Measurements from ENCODE around the gene EIF2AK3. TPM values are rescaled to one million over a fixed set of nuclear protein-coding genes. Genes with fewer than 3 reads are reported as not detected.

The EIF2AK3 gene
- total and polyA plus RNA-seq, 2 of the 13 experiments (the other 11 are each of a cell fraction or from before 2014, with no cell fraction given): 10.3 to 30.6 TPM

DNA sequence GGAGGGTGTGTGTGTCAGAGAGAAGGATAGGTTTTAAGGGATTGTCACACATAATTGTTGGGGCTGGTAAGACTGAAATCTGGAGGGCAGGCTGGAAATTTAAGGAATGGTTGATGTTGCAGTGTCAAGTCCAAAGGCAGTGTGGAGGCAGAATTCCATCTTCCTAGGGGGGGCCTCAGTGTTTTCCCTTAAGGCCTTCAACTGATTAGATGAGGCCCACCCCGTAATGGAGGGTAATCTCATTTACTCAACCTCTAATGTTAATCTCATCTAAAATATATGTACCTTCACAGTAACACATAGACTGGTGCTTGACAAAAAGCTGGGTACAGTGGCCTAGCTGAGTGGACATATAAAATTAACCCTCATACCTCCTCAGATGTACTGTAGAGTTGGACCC lies 33.4 kb upstream of the EIF2AK3 start:
- WGBS (ENCODE audit: low lambda C conversion rate): 70% methylated on average over 1 of the region's 1 CpG
- no peak for ATAC-seq
- CTCF ChIA-PET (ENCODE audit: low intra/inter-chr PET ratio, low total read pairs): no interaction called here

GRCh38 chr2:88659538-88659915 lies 32.3 kb upstream of the EIF2AK3 start:
- no TSS peak for BruUV-seq (replicated peaks)
- peak; percentile 87 for ATAC-seq
- H3K4me2 ChIP-seq (ENCODE audit: low read depth, low read length): peak overlapping the region; percentile 81
- POLR2A ChIA-PET: interaction anchor here (1.2 to 2.7 kb wide), 6 partner anchors 9 to 32 kb away, joined by 3 to 19 read pairs (median 4); partner anchors contain the start of gene EIF2AK3
- H3K4me1 ChIP-seq (ENCODE audit: insufficient read depth, low read length): peaks cover 36% of the 10 kb centered on the region
- DNase-seq (ENCODE audit: low spot score): peak; percentile 64
- H3K79me2 ChIP-seq (ENCODE audit: insufficient read depth, low read length): no peaks in the 10 kb centered on the region
- 6% methylated on average over 4 of the region's 4 CpGs for whole genome bisulfite sequencing (ENCODE audit: low lambda C conversion rate)
- H4K20me1 ChIP-seq (ENCODE audit: insufficient read depth, low read length): no peaks in the 10 kb centered on the region
- in situ Hi-C loops (cut with HindIII; ENCODE audit: extremely low pct_ligation_motif_present, low pct_unique_long_range_greater_than_20kb): no loop called here
- peak overlapping the region; percentile 32 to 47 (median 44) for H3K4me3 ChIP-seq (replicated peaks in 1 of 3; ENCODE audit: insufficient read depth in 1 of 3, low read depth in 2 of 3, low read length in 3 of 3)
- CTCF ChIA-PET (ENCODE audit: low intra/inter-chr PET ratio, low total read pairs): no interaction called here
- no peaks in the 10 kb centered on the region for H3K36me3 ChIP-seq (replicated peaks in 1 of 2; ENCODE audit: control insufficient read depth in 1 of 2, insufficient read depth in 2 of 2, low read length in 2 of 2)
- H3K27me3 ChIP-seq (ENCODE audit: control insufficient read depth in 1 of 2, insufficient read depth in 2 of 2, low read length in 2 of 2): no peaks in the 10 kb centered on the region
- peak overlapping the region; percentile 45; the same call in 1 of the 2 replicates for H3K9ac ChIP-seq (ENCODE audit: insufficient read depth, low read depth, low read length)
- peak overlapping the region; percentile 93 for H2AFZ ChIP-seq (ENCODE audit: low read length)
- peak; percentile 46 for FAIRE-seq
- H3K27ac ChIP-seq (ENCODE audit: extremely low read length, insufficient read depth, low read length): no peak overlapping the region
- intact Hi-C loops (cut with micrococcal nuclease; ENCODE audit: unreplicated experiment): loop anchor here (1.0 kb wide), 2 partner anchors 8 to 32 kb away; partner anchors contain the start of gene EIF2AK3
- no peaks in the 10 kb centered on the region for H3K9me3 ChIP-seq (ENCODE audit: low read length)
- TF ChIP-seq, protein P1, sequence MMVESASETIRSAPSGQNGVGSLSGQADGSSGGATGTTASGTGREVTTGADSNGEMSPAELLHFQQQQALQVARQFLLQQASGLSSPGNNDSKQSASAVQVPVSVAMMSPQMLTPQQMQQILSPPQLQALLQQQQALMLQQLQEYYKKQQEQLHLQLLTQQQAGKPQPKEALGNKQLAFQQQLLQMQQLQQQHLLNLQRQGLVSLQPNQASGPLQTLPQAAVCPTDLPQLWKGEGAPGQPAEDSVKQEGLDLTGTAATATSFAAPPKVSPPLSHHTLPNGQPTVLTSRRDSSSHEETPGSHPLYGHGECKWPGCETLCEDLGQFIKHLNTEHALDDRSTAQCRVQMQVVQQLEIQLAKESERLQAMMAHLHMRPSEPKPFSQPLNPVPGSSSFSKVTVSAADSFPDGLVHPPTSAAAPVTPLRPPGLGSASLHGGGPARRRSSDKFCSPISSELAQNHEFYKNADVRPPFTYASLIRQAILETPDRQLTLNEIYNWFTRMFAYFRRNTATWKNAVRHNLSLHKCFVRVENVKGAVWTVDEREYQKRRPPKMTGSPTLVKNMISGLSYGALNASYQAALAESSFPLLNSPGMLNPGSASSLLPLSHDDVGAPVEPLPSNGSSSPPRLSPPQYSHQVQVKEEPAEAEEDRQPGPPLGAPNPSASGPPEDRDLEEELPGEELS (CRISPR knock-in tag; IDR thresholded peaks at IDR 0.05): peak; percentile 51
- no peak for TF ChIP-seq ZNF512 (CRISPR knock-in tag; IDR thresholded peaks at IDR 0.05)
- no peak for TF ChIP-seq HOXA7 (CRISPR knock-in tag; IDR thresholded peaks at IDR 0.05)
- no peak for TF ChIP-seq U2AF1 (optimal IDR thresholded peaks at IDR 0.05; ENCODE audit: low read depth, low read length)
- no peak for TF ChIP-seq RORA (CRISPR knock-in tag; IDR thresholded peaks at IDR 0.05)
- TF ChIP-seq, protein P2, sequence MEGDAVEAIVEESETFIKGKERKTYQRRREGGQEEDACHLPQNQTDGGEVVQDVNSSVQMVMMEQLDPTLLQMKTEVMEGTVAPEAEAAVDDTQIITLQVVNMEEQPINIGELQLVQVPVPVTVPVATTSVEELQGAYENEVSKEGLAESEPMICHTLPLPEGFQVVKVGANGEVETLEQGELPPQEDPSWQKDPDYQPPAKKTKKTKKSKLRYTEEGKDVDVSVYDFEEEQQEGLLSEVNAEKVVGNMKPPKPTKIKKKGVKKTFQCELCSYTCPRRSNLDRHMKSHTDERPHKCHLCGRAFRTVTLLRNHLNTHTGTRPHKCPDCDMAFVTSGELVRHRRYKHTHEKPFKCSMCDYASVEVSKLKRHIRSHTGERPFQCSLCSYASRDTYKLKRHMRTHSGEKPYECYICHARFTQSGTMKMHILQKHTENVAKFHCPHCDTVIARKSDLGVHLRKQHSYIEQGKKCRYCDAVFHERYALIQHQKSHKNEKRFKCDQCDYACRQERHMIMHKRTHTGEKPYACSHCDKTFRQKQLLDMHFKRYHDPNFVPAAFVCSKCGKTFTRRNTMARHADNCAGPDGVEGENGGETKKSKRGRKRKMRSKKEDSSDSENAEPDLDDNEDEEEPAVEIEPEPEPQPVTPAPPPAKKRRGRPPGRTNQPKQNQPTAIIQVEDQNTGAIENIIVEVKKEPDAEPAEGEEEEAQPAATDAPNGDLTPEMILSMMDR (CRISPR knock-in tag; IDR thresholded peaks at IDR 0.05): no peak
- TF ChIP-seq ZNF83 (CRISPR knock-in tag; IDR thresholded peaks at IDR 0.05; ENCODE audit: borderline replicate concordance): no peak
- TF ChIP-seq NFE2L2 (IDR thresholded peaks at IDR 0.05; ENCODE audit: low read length): no peak
- no peak for TF ChIP-seq MIXL1 (CRISPR knock-in tag; IDR thresholded peaks at IDR 0.05)
- TF ChIP-seq BCL6 (CRISPR knock-in tag; IDR thresholded peaks at IDR 0.05): no peak
- no peak for TF ChIP-seq ZNF589 (CRISPR knock-in tag; conservative IDR thresholded peaks at IDR 0.05)
- no peak for TF ChIP-seq RXRA (CRISPR knock-in tag; IDR thresholded peaks at IDR 0.05)

More for the DNA sequence above, 33.4 kb upstream of the EIF2AK3 start:
- no TSS peak for BruUV-seq (replicated peaks)
- no peak for FAIRE-seq
- Histone ChIP-seq H3K36me3 (replicated peaks in 1 of 2; ENCODE audit: control insufficient read depth in 1 of 2, insufficient read depth in 2 of 2, low read length in 2 of 2) (no peaks in the 10 kb centered on the region), H4K20me1 (ENCODE audit: insufficient read depth, low read length) (no peaks in the 10 kb centered on the region), H3K4me1 (ENCODE audit: insufficient read depth, low read length) (peaks cover 36% of the 10 kb centered on the region), H3K9me3 (ENCODE audit: low read length) (no peaks in the 10 kb centered on the region), H3K27ac (ENCODE audit: extremely low read length, insufficient read depth, low read length) (no peak overlapping the region), H3K79me2 (ENCODE audit: insufficient read depth, low read length) (no peaks in the 10 kb centered on the region), H3K27me3 (ENCODE audit: control insufficient read depth in 1 of 2, insufficient read depth in 2 of 2, low read length in 2 of 2) (no peaks in the 10 kb centered on the region), H3K4me3 (replicated peaks in 1 of 3; ENCODE audit: insufficient read depth in 1 of 3, low read depth in 2 of 3, low read length in 3 of 3) (no peak overlapping the region), H3K4me2 (ENCODE audit: low read depth, low read length) (no peak overlapping the region), H2AFZ (ENCODE audit: low read length) (no peak overlapping the region), H3K9ac (ENCODE audit: insufficient read depth, low read depth, low read length) (no peak overlapping the region)
- in situ Hi-C loops (cut with HindIII; ENCODE audit: extremely low pct_ligation_motif_present, low pct_unique_long_range_greater_than_20kb): no loop called here
- no peak for TF ChIP-seq BRD4 (CRISPR knock-in tag; IDR thresholded peaks at IDR 0.05)
- no peak for TF ChIP-seq PTBP1 (IDR thresholded peaks at IDR 0.05; ENCODE audit: low read depth, low read length, poor library complexity, severe bottlenecking)
- no peak for TF ChIP-seq SNAPC5 (CRISPR knock-in tag; IDR thresholded peaks at IDR 0.05; ENCODE audit: borderline replicate concordance)
- no peak for TF ChIP-seq ZFAT (CRISPR knock-in tag; conservative IDR thresholded peaks at IDR 0.05)
- DNase-seq (ENCODE audit: low spot score): no peak
- intact Hi-C loops (cut with micrococcal nuclease; ENCODE audit: unreplicated experiment): no loop called here
- POLR2A ChIA-PET: interaction anchor here (1.6 to 2.1 kb wide), 3 partner anchors 20 to 33 kb away, joined by 4 to 5 read pairs (median 4); no protein-coding TSS in a partner anchor
